ENCODE results near the gene AMY2B.
"Not testable (repeated sequence)": the region's sequence is repeated elsewhere in the genome, so short reads cannot be mapped to it uniquely, and the experiment has no call there.

The AMY2B gene

GRCh38 chr1:103627436-103627835 is 56.0 kb downstream of the AMY2B start:
- not testable (repeated sequence) for DNase-seq
